Tibial nerve (tissue), 4 donors: ENCODE results near the gene DUSP14. TPM values are rescaled to one million over a fixed set of nuclear protein-coding genes. Genes with fewer than 3 reads are reported as not detected.
A peak's percentile ranks its signal among the peaks of the same experiment; 100 is the strongest.

Source experiments
- DNase-seq, 2 donors: peaks; one replicate each; pipeline ENCODE4 v3.0.0-alpha.2; 2019; ENCODE audit warnings: low spot score in 2 of 2
- H3K27ac ChIP-seq, 4 donors: fragments of 200-600 bp; sonication (generic) in 3 of 4; one replicate each; pipeline ENCODE4 v1.5.1; 2017 to 2019; ENCODE audit warnings: mild to moderate bottlenecking in 1 of 4
- H3K27me3 ChIP-seq, 2 donors: fragments of 200-600 bp; sonication (generic) in 1 of 2; one replicate each; pipeline versions ENCODE4 v1.5.1 to v1.6.0; 2017 to 2019
- H3K36me3 ChIP-seq, 3 donors: fragments of 200-600 bp; sonication (generic); one replicate each; pipeline ENCODE4 v1.5.1; 2018 to 2019
- H3K4me1 ChIP-seq, 4 donors: fragments of 200-600 bp; sonication (generic) in 3 of 4; one replicate each; pipeline ENCODE4 v1.5.1; 2017 to 2019
- H3K4me3 ChIP-seq, 4 donors: fragments of 200-600 bp; sonication (generic) in 3 of 4; one replicate each; pipeline ENCODE4 v1.5.1; 2017 to 2019; ENCODE audit warnings: mild to moderate bottlenecking in 1 of 4, moderate library complexity in 1 of 4
- H3K9me3 ChIP-seq, 4 donors: fragments of 200-600 bp; sonication (generic) in 3 of 4; one replicate each; pipeline ENCODE4 v1.5.1; 2017 to 2019
- CTCF ChIP-seq, 5 experiments: fragments of 200-600 bp in 3 of 5; fragments of 450-650 bp in 2 of 5; sonication (generic) in 3 of 5; IDR thresholded peaks; one replicate each; pipeline ENCODE4 v1.5.1; 2016 to 2019; ENCODE audit warnings: antibody characterized with exemption in 5 of 5, mild to moderate bottlenecking in 3 of 5, moderate library complexity in 2 of 5
- EP300 ChIP-seq, 2 donors: sonication (generic); formaldehyde crosslinking; IDR thresholded peaks; one replicate each; pipeline ENCODE4 v1.6.1; 2017; ENCODE audit warnings: antibody characterized with exemption in 2 of 2, mild to moderate bottlenecking in 1 of 2
- POLR2A ChIP-seq, 2 donors: fragments of 450-650 bp; IDR thresholded peaks; one replicate each; pipeline ENCODE4 v1.6.1; 2017; ENCODE audit warnings: antibody characterized with exemption in 2 of 2, mild to moderate bottlenecking in 2 of 2, moderate library complexity in 2 of 2
- WGBS, 2 donors: methylation state at CpG; one replicate each; pipeline ENCODE4 v1.1.5; 2018; 5-methylcytosine and 5-hydroxymethylcytosine counted together
- total RNA-seq, 4 donors: library from RNA; depleted of rRNA; stranded (reverse); fragments of >200 nt; gene quantifications; one replicate each; pipeline ENCODE4 v1.1.0, GENCODE V29; 2016

DUSP14 gene
- total RNA-seq, 4 donors from 2014 or later, result 14.7 to 27.8 (median 19.5) TPM

DNA sequence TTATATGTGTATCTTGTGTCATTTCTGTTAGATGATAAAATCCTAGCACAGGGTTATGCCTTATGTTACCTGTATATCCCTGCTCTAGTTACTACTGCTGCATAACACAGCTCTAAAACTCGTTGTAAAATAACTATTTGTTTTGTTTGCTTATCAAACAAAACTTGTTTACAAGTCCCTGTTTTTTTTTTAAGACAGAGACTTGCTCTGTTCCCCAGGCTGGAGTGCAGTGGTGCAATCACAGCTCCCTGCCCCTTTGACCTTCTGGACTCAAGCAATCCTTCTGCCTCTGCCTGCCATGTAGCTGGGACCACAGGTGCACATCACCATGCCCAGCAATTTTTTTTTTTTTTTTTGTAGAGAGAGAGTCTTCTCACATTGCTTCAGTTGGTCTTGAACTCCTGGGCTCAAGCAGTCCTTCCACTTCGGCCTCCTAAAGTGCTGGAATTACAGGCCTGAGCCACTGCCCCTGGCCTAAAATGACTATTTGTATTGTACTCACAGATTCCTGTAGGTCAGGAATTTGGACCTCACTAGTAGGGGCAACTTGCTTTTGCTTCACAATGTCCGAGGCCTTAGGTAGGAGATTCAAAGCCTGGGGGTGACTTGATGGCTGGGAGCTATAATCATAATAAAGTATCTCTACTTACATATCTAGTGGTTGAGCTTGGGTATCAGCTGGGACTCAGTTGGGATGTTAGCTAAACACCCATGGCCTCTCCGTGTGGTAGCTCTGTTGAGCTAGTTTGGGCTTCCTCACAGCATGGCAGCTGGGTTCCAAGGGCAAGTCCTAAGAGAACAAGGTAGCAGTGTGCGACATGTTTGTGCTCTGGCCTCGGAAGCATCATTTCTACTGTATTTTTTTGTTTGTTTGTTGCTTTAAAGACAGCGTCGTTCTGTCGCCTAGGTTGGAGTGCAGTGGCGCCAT, 12.6 kb downstream of the DUSP14 start:
- DNase-seq, result no peak
- Histone ChIP-seq H3K4me1 (no peaks in the 10 kb centered on the region), H3K9me3 (no peaks in the 10 kb centered on the region), H3K36me3 (peaks cover 0 to 8% (median 0%) of the 10 kb centered on the region in 3 donors), H3K4me3 (no peak overlapping the region), H3K27ac (no peak overlapping the region), H3K27me3 (no peaks in the 10 kb centered on the region)
- no peak for TF ChIP-seq POLR2A (IDR thresholded peaks at IDR 0.05)
- TF ChIP-seq CTCF (IDR thresholded peaks at IDR 0.05), result no peak
- no peak for TF ChIP-seq EP300 (IDR thresholded peaks at IDR 0.05)
- WGBS, 2 donors, result 82 to 91% methylated on average over 10 of the region's 10 CpGs

GRCh38 chr17:37503148-37503547, 13.5 kb downstream of the DUSP14 start:
- DNase-seq, result no peak
- no peaks in the 10 kb centered on the region for H3K27me3 ChIP-seq
- H3K4me1 ChIP-seq, result no peaks in the 10 kb centered on the region
- TF ChIP-seq CTCF (IDR thresholded peaks at IDR 0.05), result no peak
- no peak overlapping the region for H3K4me3 ChIP-seq
- H3K9me3 ChIP-seq, result no peaks in the 10 kb centered on the region
- no peak overlapping the region for H3K27ac ChIP-seq
- H3K36me3 ChIP-seq, result peaks cover 0 to 8% (median 0%) of the 10 kb centered on the region in 3 donors
- 93 to 98% methylated on average over 6 of the region's 6 CpGs for WGBS, 2 donors

GRCh38 chr17:37505333-37505732, 15.6 kb downstream of the DUSP14 start:
- no peak overlapping the region for H3K4me3 ChIP-seq
- H3K4me1 ChIP-seq, result no peaks in the 10 kb centered on the region
- H3K27ac ChIP-seq, result no peak overlapping the region
- H3K9me3 ChIP-seq, result no peaks in the 10 kb centered on the region
- peaks cover 0 to 14% (median 0%) of the 10 kb centered on the region in 3 donors for H3K36me3 ChIP-seq
- H3K27me3 ChIP-seq, result no peaks in the 10 kb centered on the region
- no peak for DNase-seq
- 82 to 93% methylated on average over 3 of the region's 3 CpGs for WGBS, 2 donors
- TF ChIP-seq POLR2A (IDR thresholded peaks at IDR 0.05) (no peak), CTCF (IDR thresholded peaks at IDR 0.05) (no peak), EP300 (IDR thresholded peaks at IDR 0.05) (no peak)

DNA sequence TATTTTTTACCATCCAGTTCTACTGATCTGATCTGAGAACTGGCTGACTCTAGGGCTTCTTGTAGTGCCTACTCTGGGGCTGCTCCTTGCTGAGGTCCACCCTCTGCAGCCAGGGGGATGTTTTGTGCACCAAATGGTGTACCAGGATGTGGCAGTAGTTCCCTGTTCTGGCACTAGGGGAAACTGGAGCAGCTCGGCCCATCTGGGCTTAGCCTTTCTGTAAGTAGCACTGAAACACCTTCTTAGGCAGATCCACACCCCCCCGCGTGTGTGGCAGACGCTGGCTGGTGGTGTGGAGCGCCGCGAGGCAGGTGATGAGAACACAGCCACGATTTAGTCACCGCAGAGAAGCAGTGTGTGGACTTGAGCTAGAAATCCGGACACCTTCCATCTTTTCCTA, 17.0 kb downstream of the DUSP14 start:
- Histone ChIP-seq H3K4me3 (no peak overlapping the region), H3K27me3 (no peaks in the 10 kb centered on the region), H3K36me3 (peaks cover 0 to 17% (median 0%) of the 10 kb centered on the region in 3 donors), H3K9me3 (no peaks in the 10 kb centered on the region), H3K4me1 (no peaks in the 10 kb centered on the region), H3K27ac (no peak overlapping the region)
- DNase-seq, result no peak
- TF ChIP-seq POLR2A (IDR thresholded peaks at IDR 0.05) (no peak), EP300 (IDR thresholded peaks at IDR 0.05) (no peak), CTCF (IDR thresholded peaks at IDR 0.05) (peak in 4 of 5 experiments; percentile 13 to 21 (median 16))
- 68 to 70% methylated on average over 10 of the region's 10 CpGs for WGBS, 2 donors

DNA sequence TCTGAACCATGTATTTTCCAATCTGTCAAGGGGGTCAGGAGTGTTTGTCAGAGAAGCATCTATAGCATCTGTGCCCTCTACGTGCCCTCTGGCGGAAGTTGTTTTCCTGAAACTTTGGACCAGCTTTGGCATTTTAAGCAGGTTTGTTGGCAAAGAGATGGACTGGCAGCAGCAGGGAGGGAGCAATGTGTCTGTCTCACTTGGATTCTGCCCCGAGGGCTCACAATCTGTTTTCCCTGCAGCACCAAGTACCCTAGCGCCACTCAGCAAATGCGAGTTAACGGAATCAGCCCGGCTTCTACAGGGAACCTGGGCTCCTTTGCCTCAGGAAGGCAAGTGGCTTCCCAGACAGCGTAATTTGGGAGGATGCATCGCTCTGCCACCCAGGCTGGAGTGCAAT, 17.4 kb downstream of the DUSP14 start:
- H3K27me3 ChIP-seq, result no peaks in the 10 kb centered on the region
- no peak for DNase-seq
- H3K4me3 ChIP-seq, result no peak overlapping the region
- no peak overlapping the region for H3K27ac ChIP-seq
- no peaks in the 10 kb centered on the region for H3K9me3 ChIP-seq
- H3K4me1 ChIP-seq, result no peaks in the 10 kb centered on the region
- WGBS, 2 donors, result 89 to 90% methylated on average over 9 of the region's 9 CpGs
- no peak for TF ChIP-seq POLR2A (IDR thresholded peaks at IDR 0.05)
- no peak for TF ChIP-seq EP300 (IDR thresholded peaks at IDR 0.05)
- H3K36me3 ChIP-seq, result peaks cover 0 to 18% (median under 1%) of the 10 kb centered on the region in 3 donors
